Stimulated activated CD8-positive, alpha-beta memory T cell treated with anti-CD3 and anti-CD28 coated beads, Interleukin-4, amount 100 ng/mL, for 1 hour (primary cell): ENCODE data around the gene GPATCH8.

Source experiments
- DNase-seq, 2 donors: peaks; one replicate each; pipeline ENCODE4 v3.0.0-alpha.2; 2020; ENCODE audit warnings: low read depth in 2 of 2, low spot score in 1 of 2

The GPATCH8 gene

DNA sequence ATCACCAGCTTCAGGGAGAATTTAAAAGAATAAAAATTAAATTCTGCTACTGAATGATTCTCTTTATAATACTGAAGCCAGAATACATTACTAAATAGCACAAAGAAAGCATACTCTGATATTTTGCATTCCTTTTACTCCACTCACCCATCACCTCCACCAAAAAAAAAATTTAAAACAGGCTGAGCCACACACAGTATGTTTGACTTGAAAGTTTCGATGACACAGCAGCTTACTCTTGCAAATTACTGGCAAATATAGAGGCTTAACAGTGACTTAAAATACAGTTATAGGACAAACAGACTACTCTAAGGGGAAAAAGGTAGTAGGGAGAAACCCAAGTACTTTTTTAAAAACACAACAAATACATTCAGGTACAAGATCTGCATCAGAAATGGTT is 39.2 kb downstream of the GPATCH8 start:
- DNase-seq, result no peak

DNA sequence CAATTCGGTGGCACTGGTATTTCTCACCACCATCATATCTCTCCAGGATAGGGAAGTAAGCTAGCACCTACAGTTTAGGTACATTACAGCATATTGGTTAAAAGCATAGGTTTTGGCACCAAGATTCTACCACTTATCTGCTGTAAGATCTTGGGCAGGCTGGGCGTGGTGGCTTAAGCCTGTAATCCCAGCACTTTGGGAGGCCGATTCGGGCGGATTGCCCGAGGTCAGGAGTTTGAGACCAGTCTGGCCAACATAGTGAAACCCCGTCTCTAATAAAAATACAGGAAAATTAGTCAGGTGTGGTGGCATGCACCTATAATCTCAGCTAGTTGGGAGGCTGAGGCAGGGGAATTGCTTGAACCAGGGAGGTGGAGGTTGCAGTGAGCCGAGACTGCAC is 51.4 kb downstream of the GPATCH8 start:
- DNase-seq, result no peak

DNA sequence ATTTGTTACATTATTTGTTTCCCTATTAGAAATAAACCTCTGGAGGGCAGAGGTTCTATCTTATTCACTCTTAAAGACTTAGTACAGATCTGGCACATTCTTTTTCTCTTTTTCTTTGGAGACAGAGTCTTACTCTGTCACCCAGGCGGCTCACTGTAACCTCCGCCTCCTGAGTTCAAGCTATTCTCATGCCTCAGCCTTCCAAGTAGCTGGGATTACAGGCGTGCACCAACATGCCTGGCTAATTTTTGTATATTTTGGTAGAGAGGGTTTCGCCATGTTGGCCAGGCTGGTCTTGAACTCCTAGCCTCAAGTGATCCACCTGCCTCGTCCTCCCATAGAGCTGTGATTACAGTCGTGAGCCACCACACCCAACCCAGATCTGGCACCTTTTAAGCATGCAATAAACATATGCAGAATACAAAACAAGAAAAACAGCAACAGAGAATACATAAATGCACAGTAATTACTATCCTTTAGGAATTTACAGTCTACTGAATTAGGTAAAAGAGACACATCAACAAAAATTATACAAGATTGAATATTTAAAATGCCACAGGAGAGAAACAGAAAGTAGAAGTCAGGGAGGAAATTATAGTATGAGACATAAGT is 52.1 kb downstream of the GPATCH8 start:
- no peak for DNase-seq

DNA sequence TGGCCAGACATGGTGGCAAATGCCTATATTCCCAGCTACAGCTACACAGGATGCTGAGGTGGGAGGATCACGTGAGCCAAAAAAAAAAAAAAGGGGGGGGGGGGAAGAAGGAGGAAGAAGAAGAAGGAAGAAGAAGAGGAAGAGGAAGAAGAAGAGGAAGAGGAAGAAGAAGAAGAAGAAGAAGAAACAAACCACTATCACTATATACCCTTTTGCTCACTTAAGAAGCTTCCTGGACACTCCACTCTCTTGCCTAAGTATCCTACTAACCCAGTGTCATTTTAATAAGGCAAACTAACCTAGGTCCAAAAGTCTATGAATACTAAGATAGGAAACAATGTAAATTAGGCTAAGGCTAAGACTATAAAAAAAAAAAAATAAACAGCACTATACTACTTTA is 54.8 kb downstream of the GPATCH8 start:
- no peak for DNase-seq

DNA sequence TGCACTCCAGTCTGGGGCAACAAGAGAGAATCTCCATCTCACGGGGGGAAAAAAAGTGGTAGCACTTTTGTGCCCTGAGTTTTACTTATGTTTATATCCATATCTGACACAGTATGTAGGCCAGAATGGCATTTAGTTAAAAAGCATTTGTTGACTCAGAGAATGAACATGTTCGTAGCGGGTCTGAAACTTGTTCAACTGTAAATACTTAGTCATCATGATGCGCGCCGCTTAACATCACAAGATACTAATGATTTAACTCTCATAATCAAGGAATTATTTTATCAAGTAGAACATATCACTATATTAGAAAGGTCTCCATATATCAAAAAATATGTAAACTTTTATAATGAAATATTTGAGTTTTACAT is 58.5 kb downstream of the GPATCH8 start:
- no peak for DNase-seq

DNA sequence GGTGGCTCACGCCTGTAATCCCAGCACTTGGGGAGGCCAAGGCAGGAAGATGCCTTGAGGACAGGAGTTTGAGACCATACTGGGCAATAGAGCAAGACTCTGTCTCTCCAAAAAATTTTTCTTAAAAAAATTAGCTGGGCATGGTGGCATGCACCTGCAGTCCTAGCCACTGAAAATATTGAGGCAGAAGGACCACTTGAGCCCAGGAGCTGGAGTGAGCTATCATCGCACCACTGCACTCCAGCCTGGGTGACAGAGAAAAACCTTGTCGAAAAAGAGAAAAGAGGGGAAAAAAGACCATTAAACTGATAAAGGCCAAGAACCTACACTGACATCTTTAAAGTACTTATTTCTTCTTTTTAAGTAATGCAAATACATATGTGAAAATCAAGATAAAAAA is 60.4 kb downstream of the GPATCH8 start:
- DNase-seq, result no peak

DNA sequence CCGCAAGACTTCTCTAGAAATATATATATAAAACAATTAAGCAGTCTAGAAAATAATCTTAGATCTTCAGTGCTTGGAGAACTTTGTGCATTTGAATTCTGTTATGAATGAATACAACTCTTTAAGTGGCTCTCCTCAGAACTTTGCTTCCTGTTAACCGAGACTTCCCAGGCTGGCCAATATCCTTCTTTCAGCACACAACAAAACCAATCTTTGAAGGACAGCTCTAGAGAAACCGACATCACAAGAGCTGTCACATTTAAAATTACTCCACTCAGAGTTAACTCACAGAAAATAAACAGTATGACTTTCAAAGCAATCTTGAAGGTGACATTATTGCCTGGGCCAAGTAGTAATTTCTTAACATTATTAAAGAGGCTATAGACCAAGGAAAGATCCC is 64.0 kb downstream of the GPATCH8 start:
- DNase-seq, result no peak

DNA sequence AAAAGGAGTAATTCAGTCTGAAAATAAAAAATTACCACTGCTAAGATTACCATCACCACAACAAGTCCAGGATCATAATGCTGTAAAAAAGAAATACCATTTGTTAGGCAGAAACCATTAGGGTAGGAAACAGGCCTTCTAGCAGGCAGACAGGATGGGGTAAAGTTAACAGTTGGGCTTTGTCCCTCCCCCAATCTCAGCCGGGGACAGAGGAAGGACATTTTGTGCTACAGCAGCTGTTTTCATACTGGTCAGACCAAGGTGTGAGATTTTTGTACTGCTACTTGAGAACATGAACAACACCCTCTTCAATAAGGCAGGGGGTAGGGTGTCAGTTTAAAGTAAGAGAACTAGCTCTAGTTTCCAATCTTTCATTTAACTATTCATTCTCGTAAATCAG is 64.6 kb downstream of the GPATCH8 start:
- no peak for DNase-seq

DNA sequence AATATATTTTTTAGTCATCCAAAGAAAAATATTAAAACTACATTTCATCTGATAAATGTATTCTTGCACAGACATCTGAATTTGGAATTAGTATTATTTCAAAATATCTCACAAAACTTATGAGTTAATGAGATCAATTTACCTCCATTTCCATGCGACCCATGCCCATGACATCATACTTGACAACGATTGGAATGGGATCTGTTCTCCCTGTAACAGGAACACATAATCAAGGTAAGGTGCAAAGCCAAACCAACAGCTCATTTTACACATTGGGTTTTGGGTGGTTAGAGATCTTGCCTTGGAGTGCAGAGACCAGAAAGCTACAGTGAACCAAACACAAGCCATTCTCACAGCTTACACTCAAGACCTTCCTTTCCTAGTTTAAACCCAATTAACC is 66.9 kb downstream of the GPATCH8 start:
- no peak for DNase-seq

DNA sequence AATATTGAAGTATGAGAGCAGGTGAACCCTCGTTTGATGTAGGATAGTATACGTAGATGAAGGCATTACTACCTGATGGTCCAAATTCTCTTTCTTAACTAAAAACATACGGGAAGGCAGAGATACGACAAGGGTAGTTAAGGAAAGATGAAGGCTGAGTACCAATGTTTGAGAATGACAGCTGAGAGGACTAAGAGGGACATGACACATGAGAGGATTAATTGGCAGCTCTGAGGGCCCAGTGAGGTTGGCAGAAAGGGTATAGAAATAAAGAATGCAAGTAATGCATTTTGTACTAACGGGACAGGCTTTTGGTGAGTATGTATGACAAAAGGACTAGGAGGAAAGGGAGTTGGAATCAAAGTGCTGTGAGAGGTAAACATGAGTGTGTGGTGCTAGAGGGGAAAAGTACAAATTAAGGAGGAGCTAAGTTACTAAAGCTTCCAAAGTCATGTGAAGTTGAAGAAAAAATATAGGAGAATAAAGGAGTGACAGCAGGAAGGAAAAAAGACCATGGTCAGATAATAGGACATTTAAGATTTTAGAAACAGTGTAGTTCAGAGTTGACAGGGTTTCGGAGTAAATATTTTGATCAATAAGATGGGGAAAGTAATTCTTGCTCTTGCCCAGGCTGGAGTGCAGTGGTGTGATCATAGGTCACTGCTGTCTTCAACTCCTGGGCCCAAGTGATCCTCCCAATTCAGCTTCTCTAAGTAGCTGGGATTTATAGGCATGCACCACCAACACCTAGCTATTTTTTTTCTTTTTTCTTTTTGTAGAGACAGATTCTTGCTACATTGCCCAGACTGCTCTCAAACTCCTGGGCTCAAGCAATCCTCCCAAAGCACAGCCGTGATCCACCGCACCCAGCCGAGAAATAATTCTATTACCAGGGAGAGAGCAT is 70.7 kb downstream of the GPATCH8 start:
- DNase-seq, result no peak

DNA sequence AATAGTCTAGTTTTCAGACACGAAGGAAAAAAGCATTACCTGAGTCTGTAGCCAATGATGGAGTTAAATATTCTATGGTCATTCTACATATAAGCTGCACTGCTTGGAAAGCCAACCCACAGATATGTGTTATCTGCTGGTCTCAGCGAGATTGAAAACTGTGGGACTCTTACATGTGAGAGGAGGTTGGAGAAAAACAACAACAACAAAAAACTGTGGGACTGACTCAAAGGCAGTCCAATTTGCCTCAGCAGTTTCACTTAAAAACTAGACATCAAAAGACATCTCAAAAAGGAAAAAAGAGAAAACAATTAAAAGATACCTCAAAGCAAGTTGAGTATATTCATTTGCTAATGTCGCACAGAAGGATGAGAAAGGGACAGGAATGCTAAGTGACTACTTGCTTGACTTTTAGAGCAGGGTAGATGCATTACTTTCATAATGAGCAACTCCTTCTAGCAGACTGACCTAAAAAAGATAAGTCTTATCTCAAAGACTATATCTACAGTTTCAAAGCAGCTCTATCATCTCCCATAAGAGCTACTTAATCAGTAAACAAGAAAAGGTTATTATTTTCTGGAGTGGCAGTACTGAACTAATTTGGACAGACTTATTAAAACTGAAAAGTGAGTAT is 78.3 kb downstream of the GPATCH8 start:
- DNase-seq, result no peak

DNA sequence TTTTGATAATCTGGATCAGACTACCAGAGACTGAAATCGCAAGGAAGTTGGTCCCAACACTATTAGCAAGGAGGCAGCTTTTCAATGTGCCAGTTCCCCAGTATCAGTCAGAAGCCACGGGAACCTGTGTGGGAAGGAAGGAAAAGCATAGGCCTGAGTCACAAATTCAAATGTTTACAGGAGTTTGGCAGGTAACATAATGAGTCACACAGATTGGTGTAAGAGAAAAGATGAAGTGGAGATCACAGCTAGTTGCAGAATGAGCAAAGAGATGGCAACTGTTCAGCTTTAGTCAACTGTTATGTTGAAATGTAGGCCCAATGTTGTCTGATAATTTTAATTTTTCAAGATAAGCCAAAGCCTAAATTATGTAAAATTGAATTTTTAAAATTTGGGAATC is 85.7 kb downstream of the GPATCH8 start:
- no peak for DNase-seq

DNA sequence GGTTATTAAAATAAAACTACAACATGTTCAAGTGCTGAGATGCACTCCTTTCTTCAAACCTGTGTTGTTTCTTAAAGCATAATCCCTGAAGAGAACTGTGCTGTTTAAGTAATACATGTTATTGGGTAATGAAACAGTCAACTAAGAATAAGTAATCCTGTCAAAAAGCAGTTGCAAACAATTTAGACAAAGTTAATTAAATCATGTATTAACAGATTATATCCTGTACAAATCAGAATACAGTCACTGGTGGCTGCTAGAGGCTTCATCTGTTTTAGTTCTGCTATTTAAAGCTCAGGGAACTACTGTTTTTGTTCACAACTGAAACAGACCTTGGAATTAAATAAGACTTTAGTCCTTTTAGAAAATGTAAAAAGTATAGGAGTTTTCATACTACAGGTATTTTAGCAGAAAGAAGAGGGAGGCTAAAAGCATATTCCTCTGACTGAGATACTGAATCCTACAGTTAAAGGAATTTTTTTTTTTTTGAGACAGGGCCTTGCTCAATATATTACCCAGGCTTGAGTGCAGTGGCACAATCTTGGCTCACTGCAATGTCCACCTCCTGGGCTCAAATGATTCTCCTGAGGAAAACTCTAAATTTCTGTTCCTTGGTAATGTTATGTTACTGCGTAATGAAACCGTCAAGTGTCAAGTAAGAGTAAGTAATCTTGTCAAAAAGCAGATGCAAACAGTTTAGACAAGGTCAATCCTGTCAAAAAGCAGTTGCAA is 86.5 kb downstream of the GPATCH8 start:
- DNase-seq, result no peak

DNA sequence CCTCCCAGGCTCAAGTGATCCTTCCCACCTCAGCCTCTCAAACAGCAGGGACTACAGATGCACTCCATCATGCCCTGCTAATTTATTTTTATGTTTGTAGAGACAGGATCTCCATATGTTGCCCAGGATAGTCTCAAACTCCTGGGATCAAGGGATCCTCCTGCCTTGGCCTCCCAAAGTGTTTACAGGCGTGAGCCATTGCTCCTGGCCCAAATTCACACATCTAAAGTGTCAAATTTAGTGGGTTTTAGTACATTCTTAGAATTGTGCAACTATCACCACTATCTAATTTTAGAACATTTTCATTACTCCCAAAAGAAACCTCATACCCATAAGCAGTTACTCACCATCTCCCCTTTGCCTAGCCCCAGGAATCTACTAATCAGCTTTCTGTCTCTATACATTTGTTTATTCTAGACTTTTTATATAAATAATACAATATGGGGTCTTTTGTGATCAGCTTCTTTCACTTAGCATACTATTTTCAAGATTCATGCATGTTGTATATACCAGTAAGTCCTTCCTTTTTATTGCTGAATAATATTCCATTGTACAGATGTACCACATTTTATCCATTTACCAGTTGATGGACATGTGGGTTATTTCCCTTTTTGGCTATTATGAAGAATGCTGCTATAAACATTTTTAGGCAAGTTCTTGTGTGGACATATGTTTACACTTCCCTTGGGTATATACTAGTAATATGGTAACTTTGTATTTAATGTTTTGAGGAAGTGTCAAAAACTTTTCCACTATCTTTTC is 88.6 kb downstream of the GPATCH8 start:
- no peak for DNase-seq

DNA sequence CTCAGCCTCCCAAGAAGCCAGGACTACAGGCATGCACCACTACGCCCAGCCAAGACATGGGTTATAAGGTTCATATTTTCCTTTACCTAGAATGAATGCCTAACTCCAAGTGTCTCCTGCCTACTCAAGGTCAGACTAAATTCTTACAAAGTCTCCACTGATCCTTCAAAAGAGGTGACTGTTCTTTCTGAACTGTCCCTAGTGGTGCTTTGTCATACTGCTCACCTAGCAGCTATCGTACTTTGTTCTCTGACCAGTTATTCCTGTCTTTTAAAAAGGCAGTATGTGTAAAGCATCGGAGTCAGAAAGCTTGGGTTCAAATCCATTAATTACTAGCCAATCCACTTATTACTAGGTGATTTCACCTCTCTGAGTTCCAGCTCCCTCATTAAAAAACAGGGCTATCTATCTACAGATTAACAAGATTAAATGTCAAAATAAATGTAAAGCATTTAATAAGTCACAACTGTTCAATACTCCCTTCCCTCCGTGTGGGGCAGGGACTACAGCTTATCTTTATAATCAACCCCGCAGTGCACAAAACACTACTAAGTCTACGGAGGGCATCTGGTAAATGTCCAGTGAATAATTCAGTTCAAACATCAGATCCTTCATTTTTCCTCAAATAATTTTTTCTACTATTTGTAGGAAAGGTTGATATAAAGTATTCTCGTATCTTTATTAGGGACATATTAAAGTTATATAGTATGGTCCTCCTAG is 93.7 kb downstream of the GPATCH8 start:
- no peak for DNase-seq

DNA sequence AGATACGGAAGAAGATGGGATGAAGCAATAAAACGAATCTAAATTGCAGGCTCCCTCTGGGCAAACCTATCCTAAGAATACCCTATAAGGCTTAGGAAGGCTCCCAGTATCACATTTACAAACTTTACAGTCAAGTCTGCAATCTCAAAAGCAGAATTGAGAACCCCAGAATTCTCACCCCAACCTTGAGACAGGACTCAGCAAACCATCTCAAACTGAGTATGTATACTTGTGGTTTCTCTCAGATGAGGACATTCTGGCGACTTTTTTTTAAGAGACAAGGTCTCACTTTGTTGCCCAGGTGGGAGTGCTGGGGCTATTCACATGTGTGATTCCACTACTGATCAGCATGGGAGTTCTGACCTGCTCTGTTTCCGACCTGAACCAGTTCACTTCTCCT is 94.4 kb downstream of the GPATCH8 start:
- no peak for DNase-seq

DNA sequence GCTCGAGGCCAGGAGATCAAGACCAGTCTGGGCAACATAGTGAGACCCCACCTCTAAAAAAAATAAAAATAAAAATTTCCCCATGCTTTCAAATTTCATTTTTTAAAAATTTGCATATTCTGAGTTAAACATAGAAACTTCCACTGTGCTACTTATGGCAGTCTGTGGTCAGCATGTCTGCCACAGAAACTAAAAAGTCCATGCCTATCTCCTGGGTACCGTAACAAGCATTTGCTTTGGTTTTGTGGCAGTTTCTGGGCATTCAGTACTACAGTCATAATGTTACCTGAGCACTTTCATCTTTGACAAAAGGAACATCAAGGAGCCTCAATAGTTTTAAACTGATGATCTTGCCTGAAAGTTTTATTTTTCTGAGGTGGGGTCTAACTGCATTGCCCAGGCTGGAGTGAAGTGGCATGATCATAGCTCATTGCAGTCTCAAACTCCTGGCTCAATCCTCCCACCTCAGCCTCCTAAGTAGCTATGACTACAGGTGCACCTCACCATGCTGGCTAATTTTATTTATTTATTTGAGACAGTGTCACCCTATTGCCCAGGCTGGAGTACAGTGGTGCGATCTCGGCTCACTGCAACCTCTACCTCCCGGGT is 100.5 kb downstream of the GPATCH8 start:
- no peak for DNase-seq

DNA sequence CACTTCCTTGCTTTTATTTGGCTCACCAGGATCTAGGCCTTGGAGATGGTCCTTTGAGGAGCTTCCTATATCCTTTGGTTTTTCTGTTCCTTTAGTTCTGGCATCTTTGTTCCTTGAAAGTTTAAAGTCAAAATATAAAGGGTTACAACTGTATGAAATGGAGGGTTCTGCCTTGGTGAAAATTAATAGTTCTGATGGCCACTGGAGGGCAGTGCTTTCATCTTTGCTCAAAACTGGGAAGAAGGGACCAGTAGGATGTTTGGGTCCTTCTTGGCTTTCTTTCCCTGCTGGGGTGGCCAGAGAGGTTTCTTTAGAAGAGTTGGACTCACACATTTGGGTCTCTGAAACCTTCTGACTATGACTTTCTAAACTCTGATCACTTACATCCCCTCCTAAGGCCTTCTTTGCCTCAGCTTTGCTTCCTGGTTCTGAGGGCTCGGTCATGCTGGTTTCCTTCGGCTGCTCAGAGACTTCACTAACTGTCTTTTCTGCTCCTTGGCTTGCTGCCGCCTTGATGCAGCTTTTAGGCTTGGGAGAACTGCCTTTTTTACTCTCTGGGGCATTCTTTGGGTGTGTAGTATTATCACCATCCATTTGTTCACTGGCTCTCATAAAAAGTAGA is 102.9 kb downstream of the GPATCH8 start:
- DNase-seq, result no peak
